HepG2 (cell line): ENCODE data around the gene MPP7. TPM values are rescaled to one million over a fixed set of nuclear protein-coding genes. Genes with fewer than 3 reads are reported as not detected.
"Not testable (repeated sequence)": the region's sequence is repeated elsewhere in the genome, so short reads cannot be mapped to it uniquely, and the experiment has no call there.

Source experiments
- ATAC-seq: fragments of 200-7000 bp; cut with Tn5 transposase; 3 replicates; pipeline ENCODE4 v1.9.1; 2020; ENCODE audit warnings: mild to moderate bottlenecking, moderate library complexity
- BruUV-seq: library from RNA; stranded (reverse); fragments of 400-500 nt; replicated peaks from 2 replicates; lab custom pipeline; 2021; lab: Mats Ljungman, UMichigan
- CTCF ChIA-PET: fragments of 300-600 bp; formaldehyde crosslinking; extraction: SDS; loops from one replicate; lab custom pipeline; 2021; ENCODE audit warnings: low total read pairs, inconsistent platforms, low intra/inter-chr PET ratio; lab: Yijun Ruan, JAX
- POLR2A ChIA-PET: fragments of 350-600 bp; sonication (Branson Sonifier 250); formaldehyde crosslinking; loops from one replicate; lab custom pipeline; 2020; ENCODE audit warnings: antibody characterized with exemption, inconsistent platforms; lab: Yijun Ruan, JAX
- DNase-seq: peaks from one replicate; pipeline ENCODE4 v3.0.0-alpha.2; 2015; ENCODE audit warnings: low spot score
- FAIRE-seq: peaks from 3 replicates; lab custom pipeline; 2011; peaks lifted over from hg19 to GRCh38; lab: Jason Lieb, UNC
- H2AFZ ChIP-seq: one replicate; pipeline ENCODE4 v1.6.1; 2011; ENCODE audit warnings: low read length, inconsistent platforms
- H3K27ac ChIP-seq: fragments of 300-600 bp; 3 replicates; pipeline ENCODE4 v1.8.0; 2011; ENCODE audit warnings: mixed run types, mild to moderate bottlenecking, mixed read lengths, low read length, inconsistent platforms; ENCODE audit not compliant: insufficient read depth; ENCODE audit errors: extremely low read length
- H3K27me3 ChIP-seq, 2 experiments: fragments of 200-600 bp in 1 of 2; 2 replicates in 1 of 2; 3 replicates in 1 of 2; pipeline versions ENCODE4 v1.6.0 to v1.8.0; 2011; ENCODE audit warnings: low read length in 2 of 2, mild to moderate bottlenecking in 2 of 2, moderate library complexity in 2 of 2, inconsistent platforms in 1 of 2; ENCODE audit not compliant: insufficient read depth in 2 of 2, control insufficient read depth in 1 of 2
- H3K36me3 ChIP-seq, 2 experiments: fragments of 200-600 bp in 1 of 2; replicated peaks in 1 of 2; 2 replicates in 1 of 2; 3 replicates in 1 of 2; pipeline versions ENCODE4 v1.5.1 to v1.8.0; 2011; ENCODE audit warnings: low read length in 2 of 2, inconsistent platforms in 1 of 2; ENCODE audit not compliant: insufficient read depth in 2 of 2, control insufficient read depth in 1 of 2
- H3K4me1 ChIP-seq: 2 replicates; pipeline ENCODE4 v1.5.1; 2012; ENCODE audit warnings: low read length, inconsistent platforms; ENCODE audit not compliant: insufficient read depth
- H3K4me2 ChIP-seq: 2 replicates; pipeline ENCODE4 v1.6.0; 2011; ENCODE audit warnings: low read depth, low read length, inconsistent platforms
- H3K4me3 ChIP-seq, 3 experiments: fragments of 200-600 bp in 1 of 3; sonication (generic), shearing (Covaris generic) in 1 of 3; replicated peaks in 1 of 3; 2 replicates each; pipeline ENCODE4 v1.5.1; 2011 to 2016; ENCODE audit warnings: low read length in 3 of 3, inconsistent platforms in 2 of 3, low read depth in 2 of 3, mild to moderate bottlenecking in 2 of 3, control low read depth in 1 of 3, mixed read lengths in 1 of 3; ENCODE audit not compliant: insufficient read depth in 1 of 3
- H3K79me2 ChIP-seq: one replicate; pipeline ENCODE4 v1.6.1; 2011; ENCODE audit warnings: low read length, inconsistent platforms; ENCODE audit not compliant: insufficient read depth
- H3K9ac ChIP-seq: 2 replicates; pipeline ENCODE4 v1.6.0; 2011; ENCODE audit warnings: mild to moderate bottlenecking, low read depth, low read length, inconsistent platforms; ENCODE audit not compliant: insufficient read depth
- H3K9me3 ChIP-seq: 2 replicates; pipeline ENCODE4 v1.5.1; 2012; ENCODE audit warnings: mild to moderate bottlenecking, low read length
- H4K20me1 ChIP-seq: 2 replicates; pipeline ENCODE4 v1.6.0; 2011; ENCODE audit warnings: inconsistent platforms, mild to moderate bottlenecking, low read length, moderate library complexity; ENCODE audit not compliant: insufficient read depth
- GRHL1 ChIP-seq: sonication (generic); formaldehyde crosslinking; conservative IDR thresholded peaks from 2 replicates; pipeline ENCODE4 v1.8.0; 2022; ENCODE audit warnings: missing genetic modification reagents
- HHEX ChIP-seq: IDR thresholded peaks from 2 replicates; pipeline ENCODE4 v1.6.1; 2016; ENCODE audit warnings: control low read depth
- KDM5A ChIP-seq: fragments of 200-600 bp; sonication (generic); IDR thresholded peaks from 2 replicates; pipeline ENCODE4 v1.7.0; 2018; ENCODE audit warnings: antibody characterized with exemption, mild to moderate bottlenecking, low read length, borderline replicate concordance
- RFX5 ChIP-seq: IDR thresholded peaks from 2 replicates; pipeline ENCODE4 v1.6.1; 2011; ENCODE audit warnings: low read depth, low read length, improper control_type of control experiment
- SNRNP70 ChIP-seq: fragments of 200-400 bp; formaldehyde crosslinking; IDR thresholded peaks from 2 replicates; pipeline ENCODE4 v1.6.1; 2017; ENCODE audit warnings: mild to moderate bottlenecking, low read depth, low read length, moderate library complexity
- SPEN ChIP-seq: sonication (generic); formaldehyde crosslinking; IDR thresholded peaks from 2 replicates; pipeline ENCODE4 v1.5.1; 2020; ENCODE audit warnings: low read depth, mild to moderate bottlenecking, missing genetic modification reagents
- ZNF350 ChIP-seq: sonication (generic); formaldehyde crosslinking; IDR thresholded peaks from 2 replicates; pipeline ENCODE4 v1.4.0; 2020; ENCODE audit warnings: mild to moderate bottlenecking, low read depth, missing genetic modification reagents, borderline replicate concordance
- ZNF772 ChIP-seq: sonication (generic); formaldehyde crosslinking; IDR thresholded peaks from 2 replicates; pipeline ENCODE4 v1.5.0; 2020; ENCODE audit warnings: mild to moderate bottlenecking, missing genetic modification reagents
- ZSCAN29 ChIP-seq: sonication (generic); formaldehyde crosslinking; conservative IDR thresholded peaks from 2 replicates; pipeline ENCODE4 v1.4.0; 2020; ENCODE audit warnings: mild to moderate bottlenecking, missing genetic modification reagents
- WGBS: methylation state at CpG from one replicate; pipeline ENCODE4 v1.1.6; 2017; ENCODE audit warnings: low lambda C conversion rate; 5-methylcytosine and 5-hydroxymethylcytosine counted together
- in situ Hi-C: cut with HindIII; loops from 2 replicates; pipeline ENCODE4 v1.10.0; 2017; ENCODE audit warnings: low pct_unique_long_range_greater_than_20kb; ENCODE audit not compliant: extremely low pct_ligation_motif_present
- intact Hi-C: fragments of 100-400 bp; cut with micrococcal nuclease; formaldehyde crosslinking; loops from one replicate; pipeline ENCODE4 v1.10.0; 2022; ENCODE audit not compliant: unreplicated experiment
- polyA plus RNA-seq, 8 experiments: library from polyadenylated mRNA; depleted of rRNA in 3 of 8; stranded (reverse) in 7 of 8; unstranded in 1 of 8; fragments of >200 nt; fragmentation: Illumina TruSeq in 4 of 8; extraction: Trizol in 4 of 8; gene quantifications; 2 replicates each; pipeline versions ENCODE4 v1.2.1 to v1.2.3, GENCODE V29; 2011 to 2016; ENCODE audit warnings: low read depth in 4 of 8, missing spikeins in 1 of 8, mixed read lengths in 1 of 8; ENCODE audit not compliant: insufficient read depth in 1 of 8
- total RNA-seq, 5 experiments: library from RNA; depleted of rRNA; stranded (reverse); fragments of >200 nt; fragmentation: Illumina TruSeq; extraction: Trizol; gene quantifications; 2 replicates each; pipeline ENCODE4 v1.2.3, GENCODE V29; 2016; ENCODE audit warnings: low read depth in 1 of 5

The MPP7 gene
- total and polyA plus RNA-seq, 2 of the 13 experiments (the other 11 are each of a cell fraction or from before 2014, with no cell fraction given): 6.8 to 16.4 TPM

- no peak for TF ChIP-seq GRHL1 (CRISPR knock-in tag)
- TF ChIP-seq ZNF772 (CRISPR knock-in tag): no peak
- TF ChIP-seq SNRNP70: no peak
Observed at GRCh38 chr10:28320799-28321198, 17.9 kb upstream of the MPP7 start (continued).

- Histone ChIP-seq H3K36me3 (no peaks in the 10 kb centered on the region), H4K20me1 (no peaks in the 10 kb centered on the region), H3K4me2 (no peak overlapping the region), H2AFZ (no peak overlapping the region), H3K9me3 (no peaks in the 10 kb centered on the region), H3K27me3 (peaks cover 0 to 8% of the 10 kb centered on the region in 2 experiments; a peak in 1 of 5 replicates), H3K4me3 (no peak overlapping the region), H3K9ac (no peak overlapping the region), H3K4me1 (no peaks in the 10 kb centered on the region), H3K79me2 (no peaks in the 10 kb centered on the region), H3K27ac (no peak overlapping the region)
- intact Hi-C loops (no loop called here), in situ Hi-C loops (no loop called here)
- no peak for FAIRE-seq
- no peak for DNase-seq
- ATAC-seq: no peak
- BruUV-seq: no TSS peak
- 45% methylated on average over 3 of the region's 3 CpGs for WGBS
- CTCF ChIA-PET: no interaction called here
- POLR2A ChIA-PET: no interaction called here
- TF ChIP-seq RFX5: no peak
- TF ChIP-seq KDM5A: no peak
- no peak for TF ChIP-seq HHEX (CRISPR knock-in tag)
- no peak for TF ChIP-seq SPEN (CRISPR knock-in tag)
- no peak for TF ChIP-seq ZNF350 (CRISPR knock-in tag)
- no peak for TF ChIP-seq ZSCAN29 (CRISPR knock-in tag)
Observed at GRCh38 chr10:28320090-28320489, 17.2 kb upstream of the MPP7 start.

- CTCF ChIA-PET, FAIRE-seq, H3K9me3 ChIP-seq, H3K4me3 ChIP-seq, H3K36me3 ChIP-seq, H3K9ac ChIP-seq, H3K27ac ChIP-seq, ATAC-seq, H3K79me2 ChIP-seq, H3K27me3 ChIP-seq, intact Hi-C loops, DNase-seq, H3K4me1 ChIP-seq, in situ Hi-C loops, BruUV-seq, POLR2A ChIA-PET, H3K4me2 ChIP-seq, H2AFZ ChIP-seq, H4K20me1 ChIP-seq: not testable (repeated sequence)
Observed at GRCh38 chr10:28319061-28319460, 16.2 kb upstream of the MPP7 start.
